Osteocyte (in vitro differentiated cells): ENCODE results near the gene SMU1. TPM values are rescaled to one million over a fixed set of nuclear protein-coding genes. Genes with fewer than 3 reads are reported as not detected.

ENCODE experiments used
- DNase-seq: peaks from one replicate; pipeline ENCODE4 v3.0.0; 2021; ENCODE audit warnings: mixed read lengths; ENCODE audit not compliant: unreplicated experiment; ENCODE audit errors: extremely low spot score
- H3K27ac Mint-ChIP-seq: one replicate; pipeline ENCODE4 v1.8.0; 2021; ENCODE audit warnings: mild to moderate bottlenecking, mixed read lengths; ENCODE audit not compliant: unreplicated experiment
- H3K27me3 Mint-ChIP-seq: one replicate; pipeline ENCODE4 v1.8.0; 2021; ENCODE audit warnings: mixed read lengths; ENCODE audit not compliant: unreplicated experiment
- H3K36me3 Mint-ChIP-seq: one replicate; pipeline ENCODE4 v1.8.0; 2021; ENCODE audit warnings: mixed read lengths; ENCODE audit not compliant: unreplicated experiment
- H3K4me1 Mint-ChIP-seq: one replicate; pipeline ENCODE4 v1.8.0; 2021; ENCODE audit warnings: mixed read lengths; ENCODE audit not compliant: unreplicated experiment
- H3K4me3 Mint-ChIP-seq: one replicate; pipeline ENCODE4 v1.8.0; 2021; ENCODE audit warnings: mild to moderate bottlenecking, moderate library complexity, mixed read lengths; ENCODE audit not compliant: unreplicated experiment
- H3K9me3 Mint-ChIP-seq: one replicate; pipeline ENCODE4 v1.8.0; 2021; ENCODE audit warnings: mixed read lengths; ENCODE audit not compliant: unreplicated experiment
- CTCF ChIP-seq: fragments of 200-600 bp; sonication (generic); IDR thresholded peaks from 2 replicates; pipeline ENCODE4 v1.5.0; 2021; ENCODE audit warnings: antibody characterized with exemption, mild to moderate bottlenecking, moderate library complexity
- total RNA-seq: library from RNA; stranded (reverse); gene quantifications from 2 replicates; pipeline ENCODE4 v1.2.1, GENCODE V29; 2021

The SMU1 gene
- total RNA-seq, 1 donor from 2014 or later: 23.0 TPM

GRCh38 chr9:33025572-33026342 lies 50.7 kb downstream of the SMU1 start:
- Mint-ChIP-seq H3K36me3 (peaks cover 32% of the 10 kb centered on the region), H3K9me3 (no peaks in the 10 kb centered on the region), H3K4me1 (peaks cover 55% of the 10 kb centered on the region), H3K27me3 (no peaks in the 10 kb centered on the region), H3K27ac (peak overlapping the region; percentile 96), H3K4me3 (peak overlapping the region; percentile 91)
- DNase-seq: peak; percentile 92
- TF ChIP-seq CTCF: no peak

GRCh38 chr9:33024966-33025571 lies 51.4 kb downstream of the SMU1 start, which contains the start of gene DNAJA1:
DNAJA1 (plus strand) TSS chr9:33025273; CDS start chr9:33026485, 1,212 bp downstream.
- Mint-ChIP-seq H3K4me1 (peaks cover 54% of the 10 kb centered on the region), H3K9me3 (no peaks in the 10 kb centered on the region), H3K4me3 (peak within 1 kb of the TSS; percentile 91), H3K27ac (peak within 1 kb of the TSS; percentile 96), H3K36me3 (peaks cover 31% of the 10 kb centered on the region), H3K27me3 (no peaks in the 10 kb centered on the region)
- TF ChIP-seq CTCF: no peak
- DNase-seq: peak; percentile 99

- H3K4me3 Mint-ChIP-seq: peak overlapping the region; percentile 91
- no peak for DNase-seq
- H3K4me1 Mint-ChIP-seq: peaks cover 49% of the 10 kb centered on the region
- TF ChIP-seq CTCF: no peak
- H3K9me3 Mint-ChIP-seq: no peaks in the 10 kb centered on the region
- peak overlapping the region; percentile 96 for H3K27ac Mint-ChIP-seq
- H3K27me3 Mint-ChIP-seq: no peaks in the 10 kb centered on the region
- H3K36me3 Mint-ChIP-seq: peaks cover 25% of the 10 kb centered on the region
Observed at GRCh38 chr9:33024126-33024965, 52.1 kb downstream of the SMU1 start.

- TF ChIP-seq CTCF: no peak
- Mint-ChIP-seq H3K4me3 (peak overlapping the region; percentile 91), H3K9me3 (no peaks in the 10 kb centered on the region), H3K36me3 (peaks cover 24% of the 10 kb centered on the region), H3K27ac (peak overlapping the region; percentile 96), H3K4me1 (peaks cover 42% of the 10 kb centered on the region), H3K27me3 (no peaks in the 10 kb centered on the region)
- DNase-seq: no peak
Observed at GRCh38 chr9:33023661-33024060, 52.8 kb downstream of the SMU1 start.
